MV-4-11 (cell line): ENCODE results near the gene GUCY2C.

Experiments
- DNase-seq: peaks from one replicate; lab custom pipeline; 2025; lab: John Stamatoyannopoulos, UW

The GUCY2C gene

GRCh38 chr12:14621826-14622225 lies 74.6 kb downstream of the GUCY2C start:
- peak; percentile 87 for DNase-seq

GRCh38 chr12:14619741-14620501 lies 76.5 kb downstream of the GUCY2C start:
- DNase-seq, result no peak

GRCh38 chr12:14618983-14619382 lies 77.4 kb downstream of the GUCY2C start:
- peak; percentile 48 for DNase-seq

- peak; percentile 100 for DNase-seq
Observed at GRCh38 chr12:14614704-14615121, 81.7 kb downstream of the GUCY2C start.

GRCh38 chr12:14613718-14614117 lies 82.7 kb downstream of the GUCY2C start:
- DNase-seq, result peak; percentile 99

GRCh38 chr12:14612898-14613445 lies 83.4 kb downstream of the GUCY2C start:
- no peak for DNase-seq

- no peak for DNase-seq
Observed at GRCh38 chr12:14612250-14612649, 84.1 kb downstream of the GUCY2C start.

GRCh38 chr12:14611640-14612203 lies 84.7 kb downstream of the GUCY2C start:
- DNase-seq, result peak; percentile 82

GRCh38 chr12:14607568-14607967 lies 88.8 kb downstream of the GUCY2C start:
- DNase-seq, result peak; percentile 98

- peak; percentile 63 for DNase-seq
Observed at GRCh38 chr12:14605401-14605989, 90.9 kb downstream of the GUCY2C start.

- no peak for DNase-seq
Observed at GRCh38 chr12:14601692-14602478, 94.5 kb downstream of the GUCY2C start.

GRCh38 chr12:14597480-14597879 lies 98.9 kb downstream of the GUCY2C start:
- DNase-seq, result no peak

- no peak for DNase-seq
Observed at GRCh38 chr12:14591719-14592118, 104.7 kb downstream of the GUCY2C start.

GRCh38 chr12:14589169-14590004 lies 107.0 kb downstream of the GUCY2C start:
- DNase-seq, result no peak

GRCh38 chr12:14588571-14588970 lies 107.8 kb downstream of the GUCY2C start:
- DNase-seq, result no peak

GRCh38 chr12:14578646-14579045 lies 117.8 kb downstream of the GUCY2C start:
- no peak for DNase-seq

GRCh38 chr12:14577344-14577743 lies 119.1 kb downstream of the GUCY2C start:
- DNase-seq, result peak; percentile 97

GRCh38 chr12:14576896-14577295 lies 119.5 kb downstream of the GUCY2C start:
- no peak for DNase-seq

GRCh38 chr12:14575585-14575984 lies 120.8 kb downstream of the GUCY2C start:
- no peak for DNase-seq

- no peak for DNase-seq
Observed at GRCh38 chr12:14573118-14573517, 123.3 kb downstream of the GUCY2C start.

GRCh38 chr12:14572401-14572800 lies 124.0 kb downstream of the GUCY2C start:
- peak; percentile 13 for DNase-seq
